Nephron (organoid): Measurements from ENCODE around the gene TTLL12.

Experiments used
- H3K27ac Mint-ChIP-seq, 3 experiments: 2 replicates each; pipeline ENCODE4 v1.8.0; 2020; ENCODE audit warnings: mixed read lengths in 3 of 3, mild to moderate bottlenecking in 2 of 3, moderate library complexity in 1 of 3
- H3K27me3 Mint-ChIP-seq: 2 replicates; pipeline ENCODE4 v1.8.0; 2021; ENCODE audit warnings: low read depth, mild to moderate bottlenecking, moderate library complexity, mixed read lengths
- H3K36me3 Mint-ChIP-seq: 2 replicates; pipeline ENCODE4 v1.8.0; 2020; ENCODE audit warnings: low read depth, mixed read lengths
- H3K4me1 Mint-ChIP-seq: 2 replicates; pipeline ENCODE4 v1.8.0; 2020; ENCODE audit warnings: mixed read lengths
- H3K4me3 Mint-ChIP-seq, 3 experiments: 2 replicates each; pipeline ENCODE4 v1.8.0; 2020; ENCODE audit warnings: mild to moderate bottlenecking in 3 of 3, mixed read lengths in 3 of 3, moderate library complexity in 2 of 3
- H3K9me3 Mint-ChIP-seq: 2 replicates; pipeline ENCODE4 v1.8.0; 2020; ENCODE audit warnings: mixed read lengths
- CTCF ChIP-seq, 3 experiments: fragments of 200-600 bp; sonication (generic); IDR thresholded peaks; one replicate each; pipeline ENCODE4 v1.5.0; 2021; ENCODE audit warnings: antibody characterized with exemption in 3 of 3; ENCODE audit not compliant: unreplicated experiment in 3 of 3

The TTLL12 gene

GRCh38 chr22:43213051-43213450 is 26.1 kb upstream of the TTLL12 start:
- Mint-ChIP-seq H3K27me3 (peaks cover 13% of the 10 kb centered on the region), H3K4me1 (peaks cover 5% of the 10 kb centered on the region), H3K4me3 (no peak overlapping the region), H3K9me3 (no peaks in the 10 kb centered on the region), H3K36me3 (peaks cover 18% of the 10 kb centered on the region), H3K27ac (no peak overlapping the region)
- TF ChIP-seq CTCF (IDR thresholded peaks at IDR 0.05; ENCODE audit: unreplicated experiment in 3 of 3), result no peak

DNA sequence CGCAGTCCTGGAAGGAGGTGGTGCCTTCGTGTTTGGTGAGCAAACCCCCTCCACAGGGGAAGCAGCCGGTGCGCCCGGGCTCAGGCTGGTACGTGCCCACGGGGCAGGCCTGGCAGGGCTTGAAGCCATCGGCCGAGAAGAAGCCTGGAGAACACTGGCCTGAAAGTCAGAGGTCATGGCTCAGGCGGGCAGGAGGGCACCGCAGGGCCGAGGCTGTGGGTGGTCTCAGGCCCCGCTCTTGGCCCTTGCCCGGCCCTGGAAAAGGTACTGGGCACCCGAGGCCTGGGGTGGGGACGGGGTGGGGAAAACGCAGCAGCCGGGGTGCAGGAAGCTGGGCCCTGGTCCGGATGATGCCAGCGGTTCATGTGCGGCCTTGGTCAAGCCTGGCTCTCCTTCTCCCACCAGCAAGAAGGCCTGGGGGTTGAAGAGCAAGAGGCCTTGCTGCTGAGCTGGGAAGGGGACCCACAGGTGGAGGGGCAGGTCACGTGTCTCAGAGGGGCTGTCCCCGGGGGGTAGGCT is 25.6 kb upstream of the TTLL12 start:
- no peak overlapping the region for H3K4me3 Mint-ChIP-seq
- no peak overlapping the region for H3K27ac Mint-ChIP-seq
- peaks cover 5% of the 10 kb centered on the region for H3K4me1 Mint-ChIP-seq
- H3K36me3 Mint-ChIP-seq, result peaks cover 14% of the 10 kb centered on the region
- no peak for TF ChIP-seq CTCF (IDR thresholded peaks at IDR 0.05; ENCODE audit: unreplicated experiment in 3 of 3)
- H3K9me3 Mint-ChIP-seq, result no peaks in the 10 kb centered on the region
- H3K27me3 Mint-ChIP-seq, result peaks cover 9% of the 10 kb centered on the region

GRCh38 chr22:43211941-43212433 is 25.1 kb upstream of the TTLL12 start:
- Mint-ChIP-seq H3K9me3 (no peaks in the 10 kb centered on the region), H3K27ac (no peak overlapping the region), H3K27me3 (peaks cover 5% of the 10 kb centered on the region), H3K36me3 (peaks cover 9% of the 10 kb centered on the region), H3K4me3 (no peak overlapping the region), H3K4me1 (peaks cover 5% of the 10 kb centered on the region)
- TF ChIP-seq CTCF (IDR thresholded peaks at IDR 0.05; ENCODE audit: unreplicated experiment in 3 of 3), result no peak

- peaks cover 5% of the 10 kb centered on the region for H3K27me3 Mint-ChIP-seq
- H3K27ac Mint-ChIP-seq, result no peak overlapping the region
- peaks cover 5% of the 10 kb centered on the region for H3K4me1 Mint-ChIP-seq
- peaks cover 8% of the 10 kb centered on the region for H3K36me3 Mint-ChIP-seq
- no peak overlapping the region for H3K4me3 Mint-ChIP-seq
- no peak for TF ChIP-seq CTCF (IDR thresholded peaks at IDR 0.05; ENCODE audit: unreplicated experiment in 3 of 3)
- H3K9me3 Mint-ChIP-seq, result no peaks in the 10 kb centered on the region
Measured at GRCh38 chr22:43210631-43211515, 23.9 kb upstream of the TTLL12 start.

GRCh38 chr22:43209971-43210370 is 23.0 kb upstream of the TTLL12 start:
- Mint-ChIP-seq H3K27me3 (no peaks in the 10 kb centered on the region), H3K4me3 (no peak overlapping the region), H3K4me1 (peaks cover 5% of the 10 kb centered on the region), H3K36me3 (peaks cover 1% of the 10 kb centered on the region), H3K9me3 (no peaks in the 10 kb centered on the region), H3K27ac (no peak overlapping the region)
- TF ChIP-seq CTCF (IDR thresholded peaks at IDR 0.05; ENCODE audit: unreplicated experiment in 3 of 3), result no peak
